Placental pericyte (primary cell): ENCODE results near the gene PCDHGB7. TPM values are rescaled to one million over a fixed set of nuclear protein-coding genes. Genes with fewer than 3 reads are reported as not detected.

ENCODE experiments used
- total RNA-seq: library from RNA; depleted of rRNA; stranded (reverse); fragments of >200 nt; gene quantifications from 2 replicates; pipeline ENCODE4 v1.2.3, GENCODE V29; 2012

Gene PCDHGB7
- total RNA-seq, 1 donor, result 7.6 TPM

Other genes starting within 250 kb of the PCDHGB7 start
- under 0.01 and 0.14 TPM in 2 replicates for gene PCDHB7, start 245.0 kb upstream of the PCDHGB7 start, total RNA-seq
- 0.29 TPM in 1 of 2 replicates, not detected in the other for gene PCDHB8, start 239.9 kb upstream of the PCDHGB7 start, total RNA-seq
- gene PCDHB16, start 235.3 kb upstream of the PCDHGB7 start, total RNA-seq, result under 0.01 and 0.14 TPM in 2 replicates
- 0.14 TPM in 1 of 2 replicates, not detected in the other for gene PCDHB9, start 230.5 kb upstream of the PCDHGB7 start, total RNA-seq
- gene PCDHB10, start 225.3 kb upstream of the PCDHGB7 start, total RNA-seq, result 0.22 and 0.43 TPM in 2 replicates
- under 0.01 and 0.29 TPM in 2 replicates for gene PCDHB11, start 218.1 kb upstream of the PCDHGB7 start, total RNA-seq
- under 0.01 TPM in 1 of 2 replicates, not detected in the other for gene PCDHB12, start 209.0 kb upstream of the PCDHGB7 start, total RNA-seq
- gene PCDHB13, start 203.8 kb upstream of the PCDHGB7 start, total RNA-seq, result 0.22 and 0.29 TPM in 2 replicates
- gene PCDHB14, start 194.3 kb upstream of the PCDHGB7 start, total RNA-seq, result 0.29 and 0.44 TPM in 2 replicates
- gene PCDHB15, start 172.3 kb upstream of the PCDHGB7 start, total RNA-seq, result under 0.01 and 0.14 TPM in 2 replicates
- gene SLC25A2, start 113.6 kb upstream of the PCDHGB7 start, total RNA-seq, result 0.44 and 2.0 TPM in 2 replicates
- 43.1 and 61.6 TPM in 2 replicates for gene TAF7, start 96.9 kb upstream of the PCDHGB7 start, total RNA-seq
- gene PCDHGA1, start 87.2 kb upstream of the PCDHGB7 start, total RNA-seq, result 0.43 and 0.88 TPM in 2 replicates
- gene PCDHGA2, start 78.9 kb upstream of the PCDHGB7 start, total RNA-seq, result 2.0 and 6.3 TPM in 2 replicates
- gene PCDHGA3, start 73.8 kb upstream of the PCDHGB7 start, total RNA-seq, result 4.0 and 5.5 TPM in 2 replicates
- gene PCDHGB1, start 67.6 kb upstream of the PCDHGB7 start, total RNA-seq, result 1.8 and 1.9 TPM in 2 replicates
- gene PCDHGA4, start 62.7 kb upstream of the PCDHGB7 start, total RNA-seq, result 5.0 and 6.1 TPM in 2 replicates
- 2.2 and 3.1 TPM in 2 replicates for gene PCDHGB2, start 57.7 kb upstream of the PCDHGB7 start, total RNA-seq
- gene PCDHGA5, start 53.5 kb upstream of the PCDHGB7 start, total RNA-seq, result 1.5 and 1.9 TPM in 2 replicates
- gene PCDHGB3, start 47.4 kb upstream of the PCDHGB7 start, total RNA-seq, result 2.6 and 3.3 TPM in 2 replicates
- gene PCDHGA6, start 43.8 kb upstream of the PCDHGB7 start, total RNA-seq, result 4.3 and 4.8 TPM in 2 replicates
- 4.3 and 7.7 TPM in 2 replicates for gene PCDHGA7, start 34.9 kb upstream of the PCDHGB7 start, total RNA-seq
- 28.2 and 30.4 TPM in 2 replicates for gene PCDHGB4, start 30.0 kb upstream of the PCDHGB7 start, total RNA-seq
- gene PCDHGA8, start 25.0 kb upstream of the PCDHGB7 start, total RNA-seq, result 2.4 and 3.3 TPM in 2 replicates
- 27.3 and 27.4 TPM in 2 replicates for gene PCDHGB5, start 19.7 kb upstream of the PCDHGB7 start, total RNA-seq
- 4.6 and 6.2 TPM in 2 replicates for gene PCDHGA9, start 14.9 kb upstream of the PCDHGB7 start, total RNA-seq
- 4.3 and 5.3 TPM in 2 replicates for gene PCDHGB6, start 9.7 kb upstream of the PCDHGB7 start, total RNA-seq
- 13.2 and 14.0 TPM in 2 replicates for gene PCDHGA10, start 4.7 kb upstream of the PCDHGB7 start, total RNA-seq
- 12.7 and 19.2 TPM in 2 replicates for gene PCDHGA11, start 3.4 kb downstream of the PCDHGB7 start, total RNA-seq
- gene PCDHGA12, start 12.8 kb downstream of the PCDHGB7 start, total RNA-seq, result 30.0 and 37.5 TPM in 2 replicates
- 81.9 and 107 TPM in 2 replicates for gene PCDHGC3, start 58.3 kb downstream of the PCDHGB7 start, total RNA-seq
- 4.4 and 5.0 TPM in 2 replicates for gene PCDHGC4, start 67.4 kb downstream of the PCDHGB7 start, total RNA-seq
- 3.9 and 6.6 TPM in 2 replicates for gene PCDHGC5, start 71.4 kb downstream of the PCDHGB7 start, total RNA-seq
- gene DIAPH1, start 201.3 kb downstream of the PCDHGB7 start, total RNA-seq, result 14.9 and 38.7 TPM in 2 replicates
- gene HDAC3, start 219.2 kb downstream of the PCDHGB7 start, total RNA-seq, result 38.1 and 71.7 TPM in 2 replicates
- 6.7 and 9.6 TPM in 2 replicates for gene RELL2, start 219.3 kb downstream of the PCDHGB7 start, total RNA-seq
- gene FCHSD1, start 233.7 kb downstream of the PCDHGB7 start, total RNA-seq, result 25.2 and 26.3 TPM in 2 replicates